ENCODE measurements around the gene CAMK2D. TPM values are rescaled to one million over a fixed set of nuclear protein-coding genes. Genes with fewer than 3 reads are reported as not detected.
A peak's percentile ranks its signal among the peaks of the same experiment; 100 is the strongest.

The CAMK2D gene
- total and polyA plus RNA-seq, 10 donors: 5.9 to 44.2 (median 33.3) TPM

DNA sequence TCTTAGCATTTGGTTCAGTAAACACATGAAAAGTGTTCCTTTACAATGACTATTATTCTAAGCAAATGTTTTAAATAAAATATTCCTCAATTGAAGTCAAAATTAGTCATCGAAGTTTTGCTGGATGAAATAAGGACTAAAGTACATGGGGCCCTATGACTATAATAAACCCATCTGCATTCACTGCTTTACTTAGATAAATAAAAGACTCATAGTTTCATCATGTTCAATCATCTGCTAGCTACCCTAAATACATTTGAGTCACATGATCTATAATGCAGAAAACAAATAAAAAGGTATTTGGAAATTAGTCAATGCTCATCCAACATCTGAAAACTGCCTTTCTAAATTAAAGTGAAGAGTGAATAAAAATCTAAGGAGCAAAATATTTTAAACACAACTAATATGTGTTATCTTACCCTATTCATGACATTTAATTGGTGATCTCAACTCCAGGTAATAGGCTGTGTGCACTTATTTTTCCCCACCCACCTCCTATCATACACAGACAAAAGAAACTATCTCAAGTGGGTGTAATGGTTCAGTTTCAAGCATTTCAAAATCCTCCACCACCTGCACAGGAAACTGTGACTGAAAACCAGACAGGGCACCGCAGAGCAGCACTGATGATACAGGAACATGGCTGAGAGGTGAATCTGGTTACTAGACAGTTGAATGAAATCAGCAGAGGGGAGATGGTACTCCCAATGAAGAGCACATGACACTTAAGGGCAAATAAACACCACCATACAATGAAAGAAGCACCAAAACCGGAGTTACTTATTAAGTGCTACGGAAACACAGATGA is 78.6 kb downstream of the CAMK2D start:
- no peak for DNase-seq
- H3K4me1 ChIP-seq: peaks cover 6 to 49% (median 28%) of the 10 kb centered on the region in 6 donors
- H3K27me3 ChIP-seq (replicated peaks in 1 of 7): no peaks in the 10 kb centered on the region
- TF ChIP-seq POLR2A (IDR thresholded peaks at IDR 0.05) (no peak), POLR2AphosphoS5 (IDR thresholded peaks at IDR 0.05) (peak in 1 of 3 donors; percentile 70), CTCF (IDR thresholded peaks at IDR 0.05 in 8 of 11, conservative IDR thresholded peaks at IDR 0.05 in 3 of 11) (no peak)
- peak overlapping the region in 6 of 8 donors; percentile 18 to 62 (median 47) for H3K27ac ChIP-seq
- 64 to 77% (median 68%) methylated on average over 4 of the region's 4 CpGs for WGBS, 5 donors
- H3K36me3 ChIP-seq: peaks cover 0 to 11% (median 0%) of the 10 kb centered on the region in 6 donors
- peaks cover 0 to 11% (median 7%) of the 10 kb centered on the region in 8 donors for H3K9me3 ChIP-seq
- H3K4me3 ChIP-seq: no peak overlapping the region
- intact Hi-C loops (cut with DNase I; ENCODE audit: low total_unique reads): no loop called here

DNA sequence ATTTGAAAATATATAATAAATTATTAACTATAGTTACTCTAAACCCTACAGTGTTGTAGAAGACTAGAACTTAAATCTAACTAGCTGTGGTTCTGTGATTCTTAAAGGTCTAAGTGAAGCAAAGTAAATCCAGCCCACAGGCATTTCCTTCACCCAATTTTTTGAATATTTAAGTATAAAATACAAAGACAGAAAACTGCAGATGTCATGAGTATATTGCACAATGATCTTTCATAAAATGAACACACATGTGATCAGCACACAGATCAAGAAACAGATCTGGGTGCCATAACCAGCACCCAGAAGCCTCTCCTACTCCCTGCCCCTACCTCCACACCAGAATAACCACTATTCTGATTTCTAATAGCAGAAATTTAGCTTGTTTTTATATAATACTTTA is 82.9 kb downstream of the CAMK2D start:
- Histone ChIP-seq H3K9me3 (peaks cover 0 to 11% (median 7%) of the 10 kb centered on the region in 8 donors), H3K36me3 (peaks cover 0 to 11% (median 0%) of the 10 kb centered on the region in 6 donors), H3K4me1 (peaks cover 14 to 63% (median 34%) of the 10 kb centered on the region in 6 donors), H3K4me3 (no peak overlapping the region), H3K27me3 (replicated peaks in 1 of 7) (no peaks in the 10 kb centered on the region), H3K27ac (no peak overlapping the region)
- intact Hi-C loops (cut with DNase I; ENCODE audit: low total_unique reads): no loop called here
- DNase-seq: no peak
- no peak for TF ChIP-seq POLR2A (IDR thresholded peaks at IDR 0.05)
- TF ChIP-seq POLR2AphosphoS5 (IDR thresholded peaks at IDR 0.05): no peak
- TF ChIP-seq CTCF (IDR thresholded peaks at IDR 0.05 in 8 of 11, conservative IDR thresholded peaks at IDR 0.05 in 3 of 11): no peak

DNA sequence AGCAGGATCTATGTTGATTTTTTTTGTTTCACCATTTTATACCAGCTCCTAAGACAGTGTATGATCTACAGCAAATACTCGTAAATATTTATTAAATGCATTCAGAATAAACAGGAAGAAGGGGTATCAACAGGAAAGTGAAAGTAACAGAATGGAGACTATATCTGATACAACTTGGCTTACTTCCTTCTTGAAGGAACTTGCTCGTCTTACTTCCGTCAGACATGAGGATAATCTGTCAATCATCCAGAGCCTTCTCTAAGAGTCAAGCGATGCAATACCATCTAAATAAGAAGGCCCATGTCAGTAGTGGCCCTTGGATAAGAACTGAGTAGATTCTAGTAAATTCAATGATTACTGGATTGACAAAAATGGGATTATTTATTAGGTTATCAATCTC is 84.2 kb downstream of the CAMK2D start:
- no peak for TF ChIP-seq POLR2AphosphoS5 (IDR thresholded peaks at IDR 0.05)
- TF ChIP-seq POLR2A (IDR thresholded peaks at IDR 0.05): no peak
- TF ChIP-seq CTCF (IDR thresholded peaks at IDR 0.05 in 8 of 11, conservative IDR thresholded peaks at IDR 0.05 in 3 of 11): no peak
- 34 to 46% (median 42%) methylated on average over 4 of the region's 4 CpGs for WGBS, 5 donors
- Histone ChIP-seq H3K4me3 (peak overlapping the region in 1 of 8 donors; percentile 20), H3K4me1 (peaks cover 14 to 59% (median 30%) of the 10 kb centered on the region in 6 donors), H3K27ac (peak overlapping the region in 5 of 8 donors; percentile 12 to 65 (median 45)), H3K36me3 (peaks cover 0 to 11% (median 0%) of the 10 kb centered on the region in 6 donors), H3K27me3 (replicated peaks in 1 of 7) (no peaks in the 10 kb centered on the region), H3K9me3 (peaks cover 0 to 11% (median 7%) of the 10 kb centered on the region in 8 donors)
- DNase-seq: no peak
- intact Hi-C loops (cut with DNase I; ENCODE audit: low total_unique reads): no loop called here
